Activated B cell treated with CpG ODN at 0.5 μM for 24 hours (primary cell): Measurements from ENCODE around the gene TBC1D16. TPM values are rescaled to one million over a fixed set of nuclear protein-coding genes. Genes with fewer than 3 reads are reported as not detected.

ENCODE experiments used
- ATAC-seq: fragments of 200-7000 bp; cut with Tn5 transposase; one replicate; pipeline ENCODE4 v1.10.0; 2021; ENCODE audit warnings: low read depth, mild to moderate bottlenecking, moderate library complexity
- CTCF ChIA-PET: fragments of 350-600 bp; sonication (Branson Sonifier 250); formaldehyde crosslinking; loops from one replicate; lab custom pipeline; 2021; ENCODE audit warnings: antibody characterized with exemption; lab: Charles Lee
- POLR2A ChIA-PET: fragments of 350-600 bp; sonication (Branson Sonifier 250); formaldehyde crosslinking; loops from one replicate; lab custom pipeline; 2021; ENCODE audit warnings: antibody characterized with exemption; lab: Charles Lee
- DNase-seq: peaks from one replicate; pipeline ENCODE4 v3.0.0; 2022
- H3K27ac Mint-ChIP-seq: one replicate; pipeline ENCODE4 v1.8.0; 2020; ENCODE audit warnings: mixed read lengths
- H3K27me3 Mint-ChIP-seq: one replicate; pipeline ENCODE4 v1.8.0; 2021; ENCODE audit warnings: mixed read lengths
- H3K36me3 Mint-ChIP-seq: one replicate; pipeline ENCODE4 v1.8.0; 2021; ENCODE audit warnings: low read depth, mixed read lengths
- H3K4me1 Mint-ChIP-seq: one replicate; pipeline ENCODE4 v1.8.0; 2021; ENCODE audit warnings: mixed read lengths
- H3K4me3 Mint-ChIP-seq: one replicate; pipeline ENCODE4 v1.8.0; 2020; ENCODE audit warnings: mild to moderate bottlenecking, mixed read lengths
- H3K9me3 Mint-ChIP-seq: one replicate; pipeline ENCODE4 v1.8.0; 2020; ENCODE audit warnings: mixed read lengths
- CTCF ChIP-seq: fragments of 200-600 bp; IDR thresholded peaks from one replicate; pipeline ENCODE4 v1.8.0; 2022; ENCODE audit warnings: antibody characterized with exemption, mild to moderate bottlenecking
- intact Hi-C: fragments of 100-400 bp; cut with micrococcal nuclease; formaldehyde crosslinking; loops from one replicate; pipeline ENCODE4 v1.15.1; 2024
- total RNA-seq: library from RNA; stranded (reverse); gene quantifications from 2 replicates; pipeline ENCODE4 v1.2.3, GENCODE V29; 2022

Gene TBC1D16
- total RNA-seq, 1 donor from 2014 or later = 2.6 TPM

- ChIA-PET CTCF (interaction anchor here (0.9 to 1.8 kb wide), 2 partner anchors 46 to 178 kb away, joined by 3 to 8 read pairs; no protein-coding TSS in a partner anchor), POLR2A (interaction anchor here (1.2 to 4.9 kb wide), 4 partner anchors 8 to 46 kb away, joined by 4 to 37 read pairs (median 10); no protein-coding TSS in a partner anchor)
- no peak overlapping the region for H3K27ac Mint-ChIP-seq
- H3K4me3 Mint-ChIP-seq = no peak overlapping the region
- H3K36me3 Mint-ChIP-seq = no peaks in the 10 kb centered on the region
- ATAC-seq (peak; percentile 28), DNase-seq (no peak)
- no peak for TF ChIP-seq CTCF
- no peaks in the 10 kb centered on the region for H3K9me3 Mint-ChIP-seq
- peaks cover 36% of the 10 kb centered on the region for H3K4me1 Mint-ChIP-seq
- peaks cover 2% of the 10 kb centered on the region for H3K27me3 Mint-ChIP-seq
- intact Hi-C loops = no loop called here
Observed at GRCh38 chr17:79923974-79924638, 111.6 kb downstream of the TBC1D16 start.

- Mint-ChIP-seq H3K4me1 (peaks cover 23% of the 10 kb centered on the region), H3K4me3 (no peak overlapping the region), H3K9me3 (no peaks in the 10 kb centered on the region), H3K27me3 (peaks cover 2% of the 10 kb centered on the region), H3K36me3 (no peaks in the 10 kb centered on the region), H3K27ac (no peak overlapping the region)
- intact Hi-C loops = no loop called here
- POLR2A ChIA-PET = interaction anchor here (0.7 to 4.9 kb wide), 6 partner anchors 9 to 82 kb away, joined by 3 to 37 read pairs (median 6); no protein-coding TSS in a partner anchor
- TF ChIP-seq CTCF = no peak
- CTCF ChIA-PET = interaction anchor here (1.8 kb wide), 1 partner anchor 47 kb away, joined by 8 read pairs; no protein-coding TSS in a partner anchor
- DNase-seq (no peak), ATAC-seq (no peak)
Observed at GRCh38 chr17:79922798-79923197, 112.9 kb downstream of the TBC1D16 start.

GRCh38 chr17:79922116-79922601 is 113.5 kb downstream of the TBC1D16 start:
- no peaks in the 10 kb centered on the region for H3K36me3 Mint-ChIP-seq
- POLR2A ChIA-PET = interaction anchor here (0.5 to 4.9 kb wide), 5 partner anchors 10 to 1732 kb away, joined by 3 to 37 read pairs (median 4); no protein-coding TSS in a partner anchor
- DNase-seq = no peak
- no peaks in the 10 kb centered on the region for H3K9me3 Mint-ChIP-seq
- no peak for ATAC-seq
- H3K27ac Mint-ChIP-seq = no peak overlapping the region
- intact Hi-C loops = no loop called here
- H3K27me3 Mint-ChIP-seq = peaks cover 2% of the 10 kb centered on the region
- peaks cover 21% of the 10 kb centered on the region for H3K4me1 Mint-ChIP-seq
- CTCF ChIA-PET = no interaction called here
- no peak overlapping the region for H3K4me3 Mint-ChIP-seq
- TF ChIP-seq CTCF = no peak

- POLR2A ChIA-PET = interaction anchor here (0.5 to 4.9 kb wide), 5 partner anchors 10 to 1732 kb away, joined by 3 to 37 read pairs (median 4); no protein-coding TSS in a partner anchor
- no peak for DNase-seq
- CTCF ChIA-PET = interaction anchor here (0.6 kb wide), 1 partner anchor 55 kb away, joined by 4 read pairs; no protein-coding TSS in a partner anchor
Observed at GRCh38 chr17:79921411-79922115, 114.1 kb downstream of the TBC1D16 start.

More at GRCh38 chr17:79921411-79922115, 114.1 kb downstream of the TBC1D16 start:
- Mint-ChIP-seq H3K27me3 (peaks cover 2% of the 10 kb centered on the region), H3K4me3 (no peak overlapping the region), H3K4me1 (peaks cover 22% of the 10 kb centered on the region), H3K36me3 (no peaks in the 10 kb centered on the region), H3K27ac (peak overlapping the region; percentile 30), H3K9me3 (no peaks in the 10 kb centered on the region)
- intact Hi-C loops = no loop called here
- ATAC-seq = no peak
- TF ChIP-seq CTCF = no peak
